ENCODE results near the gene DPP10. TPM values are rescaled to one million over a fixed set of nuclear protein-coding genes. Genes with fewer than 3 reads are reported as not detected.
"Not testable (repeated sequence)": the region's sequence is repeated elsewhere in the genome, so short reads cannot be mapped to it uniquely, and the experiment has no call there.

Gene DPP10
- total RNA-seq, 1 experiment from 2014 or later = 0.61 TPM

GRCh38 chr2:114968748-114969400 is 526.4 kb downstream of the DPP10 start:
- in situ Hi-C loops (cut with HindIII; ENCODE audit: low pct_unique_long_range_greater_than_20kb, low sequenced_read_pairs) = no loop called here
- no peak for DNase-seq (ENCODE audit: low read depth)

- DNase-seq (ENCODE audit: low read depth); in situ Hi-C loops (cut with HindIII; ENCODE audit: low pct_unique_long_range_greater_than_20kb, low sequenced_read_pairs): not testable (repeated sequence)
Observed at GRCh38 chr2:115004321-115004720, 561.9 kb downstream of the DPP10 start.

GRCh38 chr2:115011721-115012120 is 569.3 kb downstream of the DPP10 start:
- no peak for DNase-seq (ENCODE audit: low read depth)
- in situ Hi-C loops (cut with HindIII; ENCODE audit: low pct_unique_long_range_greater_than_20kb, low sequenced_read_pairs) = no loop called here

- in situ Hi-C loops (cut with HindIII; ENCODE audit: low pct_unique_long_range_greater_than_20kb, low sequenced_read_pairs); DNase-seq (ENCODE audit: low read depth): not testable (repeated sequence)
Observed at GRCh38 chr2:115022013-115022412, 579.6 kb downstream of the DPP10 start.

- DNase-seq (ENCODE audit: low read depth) = no peak
- in situ Hi-C loops (cut with HindIII; ENCODE audit: low pct_unique_long_range_greater_than_20kb, low sequenced_read_pairs) = no loop called here
Observed at GRCh38 chr2:115034801-115035200, 592.4 kb downstream of the DPP10 start.

GRCh38 chr2:115036818-115037217 is 594.4 kb downstream of the DPP10 start:
- in situ Hi-C loops (cut with HindIII; ENCODE audit: low pct_unique_long_range_greater_than_20kb, low sequenced_read_pairs) = no loop called here
- DNase-seq (ENCODE audit: low read depth) = no peak

GRCh38 chr2:115057473-115057872 is 615.0 kb downstream of the DPP10 start:
- in situ Hi-C loops (cut with HindIII; ENCODE audit: low pct_unique_long_range_greater_than_20kb, low sequenced_read_pairs) = no loop called here
- DNase-seq (ENCODE audit: low read depth) = no peak

GRCh38 chr2:115070002-115070401 is 627.6 kb downstream of the DPP10 start:
- DNase-seq (ENCODE audit: low read depth) = no peak
- in situ Hi-C loops (cut with HindIII; ENCODE audit: low pct_unique_long_range_greater_than_20kb, low sequenced_read_pairs) = no loop called here

GRCh38 chr2:115071534-115071933 is 629.1 kb downstream of the DPP10 start:
- in situ Hi-C loops (cut with HindIII; ENCODE audit: low pct_unique_long_range_greater_than_20kb, low sequenced_read_pairs) = no loop called here
- DNase-seq (ENCODE audit: low read depth) = no peak

- in situ Hi-C loops (cut with HindIII; ENCODE audit: low pct_unique_long_range_greater_than_20kb, low sequenced_read_pairs) = no loop called here
- DNase-seq (ENCODE audit: low read depth) = no peak
Observed at GRCh38 chr2:115075800-115076199, 633.4 kb downstream of the DPP10 start.

GRCh38 chr2:115077626-115078025 is 635.2 kb downstream of the DPP10 start:
- in situ Hi-C loops (cut with HindIII; ENCODE audit: low pct_unique_long_range_greater_than_20kb, low sequenced_read_pairs) = no loop called here
- DNase-seq (ENCODE audit: low read depth) = no peak

- DNase-seq (ENCODE audit: low read depth) = no peak
- in situ Hi-C loops (cut with HindIII; ENCODE audit: low pct_unique_long_range_greater_than_20kb, low sequenced_read_pairs) = no loop called here
Observed at GRCh38 chr2:115083225-115083624, 640.8 kb downstream of the DPP10 start.

- DNase-seq (ENCODE audit: low read depth) = no peak
- in situ Hi-C loops (cut with HindIII; ENCODE audit: low pct_unique_long_range_greater_than_20kb, low sequenced_read_pairs) = no loop called here
Observed at GRCh38 chr2:115083711-115084110, 641.3 kb downstream of the DPP10 start.

- in situ Hi-C loops (cut with HindIII; ENCODE audit: low pct_unique_long_range_greater_than_20kb, low sequenced_read_pairs) = no loop called here
- no peak for DNase-seq (ENCODE audit: low read depth)
Observed at GRCh38 chr2:115084446-115084845, 642.0 kb downstream of the DPP10 start.

- in situ Hi-C loops (cut with HindIII; ENCODE audit: low pct_unique_long_range_greater_than_20kb, low sequenced_read_pairs); DNase-seq (ENCODE audit: low read depth): not testable (repeated sequence)
Observed at GRCh38 chr2:115086051-115086620, 643.7 kb downstream of the DPP10 start.

GRCh38 chr2:115094441-115094840 is 652.0 kb downstream of the DPP10 start:
- DNase-seq (ENCODE audit: low read depth) = no peak
- in situ Hi-C loops (cut with HindIII; ENCODE audit: low pct_unique_long_range_greater_than_20kb, low sequenced_read_pairs) = no loop called here

GRCh38 chr2:115105966-115106365 is 663.5 kb downstream of the DPP10 start:
- no peak for DNase-seq (ENCODE audit: low read depth)
- in situ Hi-C loops (cut with HindIII; ENCODE audit: low pct_unique_long_range_greater_than_20kb, low sequenced_read_pairs) = no loop called here

GRCh38 chr2:115115135-115115534 is 672.7 kb downstream of the DPP10 start:
- DNase-seq (ENCODE audit: low read depth) = no peak
- in situ Hi-C loops (cut with HindIII; ENCODE audit: low pct_unique_long_range_greater_than_20kb, low sequenced_read_pairs) = no loop called here

GRCh38 chr2:115118306-115118705 is 675.9 kb downstream of the DPP10 start:
- in situ Hi-C loops (cut with HindIII; ENCODE audit: low pct_unique_long_range_greater_than_20kb, low sequenced_read_pairs) = no loop called here
- DNase-seq (ENCODE audit: low read depth) = no peak

GRCh38 chr2:115119086-115119485 is 676.6 kb downstream of the DPP10 start:
- in situ Hi-C loops (cut with HindIII; ENCODE audit: low pct_unique_long_range_greater_than_20kb, low sequenced_read_pairs) = no loop called here
- no peak for DNase-seq (ENCODE audit: low read depth)
